K562 (cell line): ENCODE data around the gene ARG1. TPM values are rescaled to one million over a fixed set of nuclear protein-coding genes. Genes with fewer than 3 reads are reported as not detected.
A peak's percentile ranks its signal among the peaks of the same experiment; 100 is the strongest.

Source experiments
- E2F6 ChIP-seq, 2 experiments: IDR thresholded peaks; 2 replicates each; pipeline ENCODE4 v1.6.1; 2011; ENCODE audit warnings: borderline replicate concordance in 1 of 2, control low read depth in 1 of 2, low read depth in 1 of 2, low read length in 1 of 2, mild to moderate bottlenecking in 1 of 2, mixed read lengths in 1 of 2, moderate library complexity in 1 of 2; ENCODE audit not compliant: insufficient read depth in 1 of 2, insufficient read length in 1 of 2, poor library complexity in 1 of 2, severe bottlenecking in 1 of 2; ENCODE audit errors: extremely low read depth in 1 of 2
- KAT8 ChIP-seq: fragments of 450-650 bp; IDR thresholded peaks from 2 replicates; pipeline ENCODE4 v1.6.1; 2016; ENCODE audit warnings: low read depth, mild to moderate bottlenecking
- MAFF ChIP-seq: IDR thresholded peaks from 2 replicates; pipeline ENCODE4 v1.6.1; 2012; ENCODE audit warnings: low read length, improper control_type of control experiment
- MAFG ChIP-seq: fragments of 450-650 bp; conservative IDR thresholded peaks from 2 replicates; pipeline ENCODE4 v1.6.1; 2016; ENCODE audit warnings: missing genetic modification characterization, missing compliant biosample characterization
- MAZ ChIP-seq, 2 experiments: fragments of 450-650 bp in 1 of 2; sonication (generic) in 1 of 2; formaldehyde crosslinking; IDR thresholded peaks in 1 of 2; conservative IDR thresholded peaks in 1 of 2; 2 replicates each; pipeline versions ENCODE4 v1.4.0 to v1.5.0; 2020; ENCODE audit warnings: mild to moderate bottlenecking in 1 of 2, missing genetic modification reagents in 1 of 2
- PATZ1 ChIP-seq: fragments of 250-450 bp; sonication (Bioruptor Pico); IDR thresholded peaks from 2 replicates; pipeline ENCODE4 v1.5.0; 2020; ENCODE audit warnings: mild to moderate bottlenecking, borderline replicate concordance
- THAP7 ChIP-seq: fragments of 250-450 bp; sonication (Bioruptor Pico); IDR thresholded peaks from 2 replicates; pipeline ENCODE4 v1.5.0; 2021
- WHSC1 ChIP-seq: IDR thresholded peaks from one replicate; pipeline ENCODE4 v1.6.1; 2012; ENCODE audit warnings: low read length, control low read depth, inconsistent platforms
- ZNF174 ChIP-seq: fragments of 250-450 bp; sonication (Bioruptor Pico); IDR thresholded peaks from 2 replicates; pipeline ENCODE4 v1.4.0; 2020; ENCODE audit warnings: mild to moderate bottlenecking
- ZNF232 ChIP-seq: sonication (generic); formaldehyde crosslinking; IDR thresholded peaks from 2 replicates; pipeline ENCODE4 v1.8.0; 2022; ENCODE audit warnings: mild to moderate bottlenecking, missing genetic modification reagents
- polyA plus RNA-seq, 8 experiments: library from polyadenylated mRNA; depleted of rRNA in 4 of 8; stranded (reverse) in 5 of 8; unstranded in 3 of 8; fragments of >200 nt; fragmentation: Nextera tagmentation in 2 of 8; fragmentation: Illumina TruSeq in 1 of 8; extraction: Ambion mirVana in 2 of 8; extraction: Trizol in 1 of 8; gene quantifications; 2 replicates each; pipeline versions ENCODE4 v1.2.1 to v1.2.3, GENCODE V29; 2011 to 2014; ENCODE audit warnings: inconsistent platforms in 1 of 8, missing spikeins in 1 of 8
- total RNA-seq, 7 experiments: library from RNA; depleted of rRNA in 6 of 7; stranded (reverse); fragments of >200 nt in 6 of 7; fragmentation: Illumina TruSeq in 2 of 7; extraction: Trizol in 2 of 7; gene quantifications; 2 replicates each; pipeline versions ENCODE4 v1.2.1 to v1.2.3, GENCODE V29; 2011 to 2021; ENCODE audit warnings: low replicate concordance in 1 of 7

ARG1 gene
- total and polyA plus RNA-seq, 9 of the 15 experiments (the other 6 are each of a cell fraction or from before 2014, with no cell fraction given) = 0.03 to 0.20 (median 0.08) TPM; not detected in 3

- TF ChIP-seq KAT8 (no peak), MAFF (peak; percentile 46; the same call in 1 of the 2 replicates), MAZ (CRISPR knock-in tag; conservative IDR thresholded peaks at IDR 0.05 in 1 of 2, IDR thresholded peaks at IDR 0.05 in 1 of 2) (no peak), MAFG (no peak; the same call in 1 of the 2 replicates), WHSC1 (no peak), THAP7 (no peak), E2F6 (IDR thresholded peaks at IDR 0.05; ENCODE audit: borderline replicate concordance in 1 of 2, extremely low read depth in 1 of 2, insufficient read depth in 1 of 2, insufficient read length in 1 of 2, low read depth in 1 of 2, low read length in 1 of 2, poor library complexity in 1 of 2, severe bottlenecking in 1 of 2) (no peak), PATZ1 (CRISPR knock-in tag) (no peak), ZNF232 (CRISPR knock-in tag) (no peak), ZNF174 (CRISPR knock-in tag) (no peak)
These were observed 40.4 kb downstream of the ARG1 start (continued) for GRCh38 chr6:131613296-131613925.
